Stimulated activated CD4-positive, alpha-beta T cell treated with anti-CD3 and anti-CD28 coated beads, Interleukin-1b, Interleukin-23, amount 100 ng/mL, for 24 hours (primary cell): ENCODE measurements around the gene JCAD.

Experiments used
- DNase-seq, 4 experiments: peaks; one replicate each; pipeline ENCODE4 v3.0.0-alpha.2; 2020; ENCODE audit warnings: low read depth in 4 of 4, low spot score in 1 of 4

JCAD gene

DNA sequence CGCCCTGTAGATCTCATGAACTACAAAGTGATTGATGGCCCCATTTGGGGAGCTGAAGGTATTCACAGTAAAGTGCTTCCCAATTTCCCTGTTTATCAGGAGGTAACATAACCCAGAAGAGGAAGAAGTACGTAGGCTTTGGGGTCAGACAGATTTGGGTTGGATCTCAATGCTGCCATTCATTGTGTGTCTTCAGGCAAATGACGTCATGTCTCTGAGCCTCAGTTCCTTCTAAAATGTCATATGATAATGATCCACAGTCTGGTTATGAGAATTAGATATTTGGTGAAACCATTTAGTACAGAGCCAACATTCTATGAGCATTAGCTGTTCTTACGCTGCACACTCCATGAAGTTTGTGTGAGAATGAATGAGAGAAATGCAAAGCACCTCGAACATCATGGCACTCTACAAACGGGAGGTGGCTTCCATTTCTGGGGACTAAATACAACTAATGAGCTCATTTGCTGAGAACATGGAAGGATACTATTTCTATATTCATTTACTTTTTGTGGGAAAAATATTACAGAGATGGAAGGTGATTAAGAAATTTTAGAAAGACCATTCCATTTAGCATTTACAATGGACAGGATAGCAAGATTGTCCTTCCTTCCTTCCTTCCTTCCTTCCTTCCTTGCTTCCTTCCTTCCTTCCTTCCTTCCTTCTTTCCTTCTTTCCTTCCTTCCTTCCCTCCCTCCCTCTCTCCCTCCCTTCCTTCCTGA is 13.8 kb upstream of the JCAD start:
- no peak for DNase-seq

DNA sequence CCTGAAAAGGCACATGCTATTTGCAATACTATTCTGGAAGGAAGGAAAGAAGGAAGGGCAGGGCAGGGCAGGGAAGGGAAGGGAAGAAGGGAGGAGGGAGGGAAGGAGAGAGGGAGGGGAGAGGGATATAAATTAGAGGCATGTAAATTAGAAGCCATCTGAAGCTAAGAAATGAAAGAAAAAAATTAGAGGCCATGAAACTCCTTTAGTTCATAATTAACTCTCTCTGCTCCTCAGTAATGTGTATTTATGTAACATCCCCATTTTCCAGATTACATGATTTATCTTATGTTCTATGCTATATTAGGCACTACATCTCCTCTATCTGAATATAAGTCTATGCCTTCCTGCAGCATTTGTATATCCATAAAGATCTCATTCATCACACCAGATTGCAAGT is 12.7 kb upstream of the JCAD start:
- DNase-seq = no peak

DNA sequence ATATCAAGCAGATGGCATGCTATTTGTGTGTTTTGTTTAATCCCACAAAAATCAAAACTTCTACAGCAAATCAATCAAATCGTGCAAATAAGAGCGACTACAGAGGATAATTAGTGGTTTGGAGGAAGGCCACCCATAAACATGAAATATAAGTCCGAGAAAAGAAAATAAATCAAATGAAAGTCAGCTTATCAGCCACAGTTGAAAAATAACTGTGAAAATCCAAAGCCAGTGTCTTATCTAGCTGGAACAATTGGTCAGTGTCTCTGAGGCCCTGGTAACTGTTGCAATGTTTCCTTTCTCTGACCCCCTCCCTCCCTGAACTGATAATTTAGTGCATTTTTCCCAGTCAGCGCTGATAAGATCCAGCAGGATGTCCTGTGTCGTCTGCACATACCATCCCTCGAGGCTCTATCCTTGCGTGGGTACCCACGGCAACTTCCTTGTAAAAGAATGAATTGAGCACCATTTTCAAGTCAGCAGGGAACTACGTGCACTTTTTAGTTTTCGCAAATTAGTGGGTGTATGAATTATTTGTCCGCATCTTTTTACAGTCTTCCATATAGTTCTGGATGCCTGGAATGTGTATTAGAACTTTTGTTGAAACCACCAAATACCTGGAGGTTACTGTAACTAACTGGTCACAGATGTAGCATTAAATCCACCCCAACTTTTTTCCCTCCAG is 10.8 kb upstream of the JCAD start:
- DNase-seq = no peak

DNA sequence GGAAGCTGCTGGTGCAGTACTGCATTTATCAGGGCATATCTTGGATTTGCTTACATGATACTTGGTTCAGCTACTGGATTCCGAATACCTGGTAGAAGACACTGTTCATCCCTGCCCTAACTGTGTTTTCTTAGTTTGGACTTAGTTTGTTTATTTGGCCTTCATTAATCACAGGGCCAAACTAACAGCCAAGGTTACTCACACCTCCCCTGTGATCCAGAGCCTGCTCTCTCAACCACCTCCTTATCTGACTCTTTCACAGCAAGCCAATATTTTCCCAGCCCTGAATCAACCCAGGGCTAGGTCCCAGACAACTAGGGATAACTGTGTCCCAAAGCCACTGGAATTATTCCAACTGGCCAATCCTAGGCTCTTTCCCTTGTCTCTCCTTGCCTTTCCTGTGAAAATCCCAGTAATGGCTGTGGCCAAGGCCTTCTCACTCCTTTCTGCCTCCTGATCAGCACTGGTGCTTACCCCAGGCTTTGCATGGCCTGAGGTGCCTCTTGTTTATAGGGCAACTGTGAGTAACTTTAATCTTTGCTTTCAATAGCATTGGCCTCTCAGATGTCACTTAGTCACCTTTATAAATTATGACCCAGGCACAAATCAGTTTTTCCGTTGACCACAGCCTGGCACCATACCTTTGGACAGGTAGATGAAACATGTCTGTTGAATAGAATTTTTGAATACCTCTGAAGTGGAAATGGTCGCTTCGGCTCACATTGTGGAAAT is 9.3 kb upstream of the JCAD start:
- DNase-seq = no peak

DNA sequence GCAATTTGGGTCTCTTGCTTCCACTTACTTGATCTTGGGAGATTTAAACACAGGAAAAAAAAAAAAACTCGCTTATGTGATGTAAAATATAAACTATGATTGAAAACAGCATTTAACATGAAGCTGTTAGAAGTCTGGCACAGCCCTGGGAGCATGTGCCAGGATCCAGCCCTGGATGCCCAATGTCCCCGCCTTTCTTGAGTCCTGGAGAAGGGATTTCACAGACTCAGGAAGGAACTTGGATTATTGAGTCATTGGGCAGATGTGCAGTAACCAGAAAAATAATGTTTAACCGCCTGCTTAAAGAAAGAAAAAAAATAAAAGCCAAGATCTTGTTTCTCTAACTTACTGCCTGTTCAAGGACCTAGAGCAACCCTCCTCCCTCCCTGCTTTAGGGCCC is 3.7 kb upstream of the JCAD start:
- DNase-seq = no peak

DNA sequence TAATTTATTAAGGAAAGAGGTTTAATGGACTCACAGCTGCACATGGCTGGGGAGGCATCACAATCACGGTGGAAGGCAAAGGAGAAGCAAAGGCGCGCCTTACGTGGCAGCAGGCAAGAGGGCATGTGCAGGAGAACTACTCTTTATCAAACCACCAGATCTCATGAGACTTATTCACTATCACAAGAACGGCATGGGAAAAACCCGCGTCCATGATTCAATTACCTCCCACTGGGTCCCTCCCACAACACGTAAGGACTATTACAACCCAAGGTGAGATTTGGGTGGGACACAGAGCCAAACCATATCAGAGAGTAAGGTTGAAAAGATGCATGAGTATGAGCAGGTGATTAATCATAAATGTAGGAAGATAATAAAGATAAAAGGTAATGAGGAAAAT is 3.2 kb upstream of the JCAD start:
- DNase-seq = no peak

DNA sequence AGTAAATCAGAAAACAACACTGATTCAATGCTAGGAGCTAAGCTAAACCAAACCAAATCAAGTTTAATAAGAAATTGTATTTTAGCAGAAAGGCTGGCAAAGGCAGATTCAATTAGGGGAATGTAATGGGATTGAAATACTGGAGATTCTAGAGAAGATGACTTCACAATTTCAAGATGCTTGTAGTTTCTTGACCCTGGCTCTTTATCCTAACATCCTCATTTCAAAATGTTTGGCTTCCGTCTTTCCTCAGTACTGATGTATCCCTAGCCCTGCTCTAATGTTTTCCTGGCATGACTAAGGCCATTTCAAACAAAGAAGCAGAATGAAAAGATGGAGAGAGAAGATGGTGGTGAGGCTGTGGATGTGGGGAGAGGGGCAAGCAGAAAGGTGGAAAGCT is 2.7 kb upstream of the JCAD start:
- no peak for DNase-seq

DNA sequence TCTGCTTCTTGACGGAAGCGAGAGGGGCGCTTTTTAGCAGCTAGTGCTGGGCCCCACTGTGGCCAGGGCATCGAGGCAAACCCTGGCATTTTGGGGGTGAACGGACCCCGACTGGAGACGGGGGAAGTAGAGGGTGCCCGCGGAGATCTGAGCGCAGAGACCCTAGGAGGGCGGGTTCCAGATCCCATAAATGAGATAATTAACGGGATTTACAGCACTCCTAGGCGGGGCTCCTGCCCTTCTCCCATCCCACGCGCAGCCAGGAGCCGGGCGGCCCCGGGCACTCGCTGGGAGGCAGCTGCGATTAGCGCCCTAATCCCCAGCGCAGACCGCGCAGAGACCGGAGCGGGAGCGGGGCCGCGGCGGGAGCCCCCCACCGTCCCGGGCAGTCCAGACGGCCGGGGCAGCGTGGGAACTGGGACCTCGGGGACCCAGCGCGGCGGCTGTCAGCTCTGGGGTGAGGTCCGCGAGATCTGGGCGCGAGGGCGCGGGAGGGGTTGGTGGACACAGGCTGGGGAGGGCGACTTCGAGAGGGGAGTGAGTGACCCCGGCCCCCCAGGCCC is 735 bp downstream of the JCAD start:
- DNase-seq = no peak

DNA sequence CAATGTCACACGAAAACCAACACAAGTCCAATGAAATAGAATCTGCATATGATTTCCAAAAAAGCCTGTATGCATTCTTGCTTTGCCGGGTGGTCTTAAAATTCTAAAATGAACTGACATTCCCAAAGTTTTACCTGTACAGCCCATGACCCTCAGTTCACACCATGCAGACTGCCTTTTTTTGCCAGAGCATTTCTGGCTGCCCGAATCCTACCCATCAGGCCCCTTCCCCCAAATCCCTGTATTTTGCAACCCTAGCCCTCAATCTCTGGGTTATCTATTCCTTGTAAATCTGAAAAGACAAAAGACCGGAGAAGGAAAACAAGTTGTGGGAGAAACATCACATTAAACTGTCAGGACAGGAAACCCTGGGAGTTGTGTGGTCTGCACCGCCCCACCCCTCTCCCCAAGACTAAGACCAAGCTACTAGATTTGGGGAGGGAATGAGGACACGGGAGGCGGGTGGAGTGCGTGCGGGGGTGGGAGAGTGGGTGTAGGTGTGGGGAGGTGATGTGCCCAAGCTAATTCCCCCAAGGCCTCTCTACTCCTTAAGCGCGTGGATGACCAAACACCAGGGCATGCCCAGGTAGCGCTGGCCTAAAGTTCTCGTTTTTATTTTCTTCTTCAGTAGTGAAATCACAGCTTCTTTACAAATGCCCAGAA is 1.4 kb downstream of the JCAD start:
- no peak for DNase-seq

DNA sequence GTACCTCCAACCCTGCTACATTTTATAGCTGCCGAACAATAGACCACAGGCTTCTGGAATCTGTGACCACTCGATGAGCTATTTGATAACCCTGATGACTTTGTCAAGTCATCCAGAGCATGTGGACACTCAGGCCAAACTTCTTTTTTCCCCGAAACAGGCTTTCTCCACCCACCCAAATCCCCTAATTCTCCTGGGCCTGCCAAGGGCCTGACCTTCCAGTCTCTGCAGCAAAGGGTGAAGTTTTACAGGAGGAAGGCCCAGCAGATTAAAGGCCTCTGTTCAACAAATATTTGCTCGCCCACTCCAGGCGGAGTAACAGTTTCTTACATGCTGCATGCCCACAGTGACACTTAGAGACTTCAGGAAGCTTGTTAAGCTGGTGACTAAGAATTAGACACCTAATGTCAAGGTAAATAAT is 2.0 kb downstream of the JCAD start:
- DNase-seq = no peak

DNA sequence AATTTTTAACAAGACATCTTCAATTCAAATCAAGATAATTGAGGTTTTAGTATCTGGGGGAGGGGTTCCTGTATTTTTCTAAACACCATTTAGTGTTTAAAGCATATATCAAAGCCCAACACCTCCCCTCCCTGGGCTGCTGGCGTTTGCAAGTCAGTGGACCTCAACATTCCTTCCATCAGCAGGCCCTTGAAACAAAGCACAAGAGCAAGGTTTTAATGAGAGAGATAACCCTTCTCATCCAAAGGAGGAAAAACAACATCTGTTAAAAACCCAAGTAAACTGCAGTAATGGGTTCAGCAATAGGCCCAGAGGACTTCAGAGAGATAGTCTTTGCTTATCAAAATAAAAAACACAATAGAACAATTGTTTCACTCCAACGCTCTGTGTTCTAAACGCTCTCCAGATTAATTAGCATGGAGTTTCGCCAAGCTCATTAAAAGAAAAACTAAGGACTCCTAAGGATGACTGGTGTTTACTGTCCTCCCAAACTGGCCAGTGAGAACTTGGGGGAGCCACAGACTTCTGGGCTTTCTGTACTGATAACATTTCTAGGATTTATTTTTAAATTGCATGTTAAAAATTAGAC is 2.5 kb downstream of the JCAD start:
- no peak for DNase-seq

DNA sequence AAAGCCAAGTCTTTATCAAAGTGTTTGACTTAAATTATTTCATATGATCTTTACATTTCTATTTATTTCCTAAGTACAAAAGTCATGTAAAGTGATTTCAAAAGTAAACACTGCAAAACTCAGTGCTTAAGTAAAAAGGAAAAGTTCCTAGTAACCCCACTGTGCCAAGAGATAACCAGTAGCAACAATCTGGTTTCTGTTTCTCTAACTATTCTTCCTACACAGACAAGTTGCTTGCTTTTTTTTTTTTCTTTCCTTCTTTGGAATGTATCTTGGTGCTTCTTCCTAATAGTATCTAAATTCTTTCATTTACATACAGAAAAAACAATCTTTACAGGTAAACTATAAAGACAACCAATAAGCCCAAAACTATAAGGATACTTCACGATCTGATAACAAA is 3.1 kb downstream of the JCAD start:
- DNase-seq = no peak

DNA sequence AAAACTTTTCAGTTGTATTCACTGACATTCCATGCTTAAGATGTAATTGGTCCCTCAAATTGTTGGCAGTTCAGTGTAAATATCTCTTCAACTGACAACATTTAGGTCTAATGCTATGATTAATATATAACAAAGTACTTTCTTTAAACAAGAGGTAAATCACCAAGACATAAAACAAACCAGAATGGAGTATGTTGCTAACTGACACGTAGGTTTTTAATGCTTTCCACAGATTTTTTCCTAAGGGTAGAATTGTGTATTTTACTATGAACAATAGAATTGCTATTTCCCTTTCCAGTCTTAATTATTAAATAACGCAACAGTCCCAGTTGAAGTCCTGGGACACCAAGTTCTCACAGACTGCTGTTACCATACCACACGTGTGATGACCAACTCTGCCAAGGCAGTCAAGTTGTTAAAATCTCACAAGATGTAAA is 4.1 kb downstream of the JCAD start:
- DNase-seq = no peak

DNA sequence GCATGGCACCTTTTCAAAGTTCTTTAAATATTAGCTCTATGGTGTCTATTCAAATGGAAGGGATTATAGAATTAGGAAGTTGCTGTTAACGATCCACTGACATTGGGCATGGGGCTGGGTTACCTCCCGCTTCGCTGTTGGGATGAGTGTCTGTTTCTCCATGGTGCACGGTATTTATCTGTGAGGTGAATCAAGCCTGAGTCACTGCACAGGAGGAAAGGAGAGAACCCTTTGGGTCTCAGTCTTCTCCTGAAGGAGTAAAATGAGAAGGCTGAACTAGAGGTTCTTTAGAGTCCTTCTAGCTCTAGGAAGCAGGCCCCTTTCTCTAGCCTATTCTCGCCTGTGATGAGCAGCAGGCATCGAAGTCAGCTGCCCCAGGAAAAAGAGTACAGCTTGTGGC is 7.3 kb downstream of the JCAD start:
- DNase-seq = no peak

DNA sequence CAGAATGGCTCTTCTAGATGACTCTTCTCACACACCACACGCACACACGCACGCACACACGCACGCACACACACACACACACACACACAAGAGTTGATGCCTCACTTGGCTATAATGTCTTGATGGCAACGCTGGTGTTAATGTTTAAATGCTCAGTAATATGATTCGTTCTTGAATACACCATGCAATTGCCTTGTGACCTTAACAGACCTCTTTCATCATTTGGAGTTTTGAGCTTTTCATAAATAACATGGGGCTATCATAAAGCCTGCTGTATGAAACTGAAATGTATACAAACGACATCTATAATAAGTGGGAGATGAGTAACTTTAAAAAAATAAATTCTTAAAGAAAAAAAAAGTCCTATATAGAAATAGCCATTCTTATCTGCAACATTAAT is 8.2 kb downstream of the JCAD start:
- no peak for DNase-seq

DNA sequence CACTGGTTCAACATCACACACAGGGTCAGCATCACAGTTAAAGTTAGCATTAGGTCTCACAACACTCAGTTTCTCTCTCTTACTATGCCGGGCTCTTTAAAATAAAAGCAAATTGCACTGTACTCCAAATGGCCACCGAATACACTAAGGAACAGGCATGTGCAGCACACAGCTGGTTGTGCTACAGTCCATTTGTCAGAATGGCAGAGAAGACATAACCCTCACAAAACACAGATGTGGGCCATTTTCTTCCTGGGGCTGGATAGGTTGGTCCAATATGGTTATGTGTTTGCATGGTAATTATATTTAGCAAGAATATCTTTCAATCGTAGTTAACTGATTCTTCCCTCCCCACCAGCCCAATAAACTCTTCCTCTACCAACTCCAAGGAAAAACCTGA is 9.0 kb downstream of the JCAD start:
- DNase-seq = no peak

DNA sequence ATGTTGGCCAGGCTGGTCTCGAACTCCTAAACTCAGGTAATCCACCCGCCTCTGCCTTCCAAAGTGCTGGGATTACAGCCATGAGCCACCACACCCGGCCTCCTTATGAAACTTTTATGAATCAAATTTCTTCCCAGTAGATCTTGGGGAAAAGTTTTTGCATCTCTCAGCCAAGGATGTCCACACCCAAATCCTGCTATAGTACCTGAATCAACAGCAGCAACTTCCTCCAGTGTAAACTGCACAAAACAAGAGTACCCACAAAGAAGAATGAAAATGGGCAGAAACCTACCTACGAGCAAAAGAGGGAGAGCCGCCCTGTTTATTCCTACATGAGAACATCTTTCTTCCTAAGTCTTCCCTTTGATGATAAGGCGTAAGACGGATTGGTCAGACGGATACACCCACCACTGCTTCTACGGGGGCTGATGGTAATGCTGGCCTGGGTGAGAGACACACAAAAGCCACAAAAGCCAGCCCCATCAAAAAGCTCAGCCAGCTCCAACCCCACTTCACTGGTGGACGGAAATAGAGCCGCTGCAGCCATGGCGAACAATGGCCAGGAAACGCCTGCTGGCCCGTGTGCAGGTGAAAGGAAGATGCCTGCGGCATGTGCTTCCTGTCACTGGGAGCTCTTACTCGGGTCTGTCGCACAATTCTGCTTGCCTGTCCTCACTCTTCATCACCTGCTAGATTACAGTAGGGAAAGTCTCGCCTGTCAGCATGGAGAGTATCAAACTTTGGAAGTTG is 10.4 kb downstream of the JCAD start:
- DNase-seq = no peak

DNA sequence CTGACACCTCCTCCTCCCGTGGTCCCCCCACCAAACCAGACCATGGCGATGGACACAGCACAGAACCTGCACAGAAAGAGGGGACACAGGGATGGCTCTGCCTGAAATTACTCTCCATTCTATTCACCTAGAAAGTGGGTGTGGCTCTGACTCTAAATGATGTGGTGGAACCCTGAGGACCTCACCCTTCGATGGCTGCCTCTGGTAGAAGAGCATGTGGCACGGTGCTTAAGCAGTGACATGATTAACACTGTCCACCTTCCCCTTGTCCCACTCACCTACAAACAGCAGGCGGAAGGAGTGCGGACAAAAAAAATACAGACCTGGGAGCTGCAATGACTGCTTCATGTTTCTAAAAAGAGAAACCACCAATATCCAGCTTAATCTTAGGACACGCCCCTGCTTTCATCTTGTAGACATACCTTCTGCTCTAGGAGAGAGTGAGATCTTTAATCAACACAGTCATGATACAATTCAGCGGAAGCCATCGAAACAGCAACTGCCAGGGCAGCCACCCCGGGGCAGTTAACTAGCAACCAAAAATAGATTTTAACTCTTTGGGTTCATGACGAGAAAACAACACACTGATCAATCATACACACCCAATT is 11.4 kb downstream of the JCAD start:
- no peak for DNase-seq

DNA sequence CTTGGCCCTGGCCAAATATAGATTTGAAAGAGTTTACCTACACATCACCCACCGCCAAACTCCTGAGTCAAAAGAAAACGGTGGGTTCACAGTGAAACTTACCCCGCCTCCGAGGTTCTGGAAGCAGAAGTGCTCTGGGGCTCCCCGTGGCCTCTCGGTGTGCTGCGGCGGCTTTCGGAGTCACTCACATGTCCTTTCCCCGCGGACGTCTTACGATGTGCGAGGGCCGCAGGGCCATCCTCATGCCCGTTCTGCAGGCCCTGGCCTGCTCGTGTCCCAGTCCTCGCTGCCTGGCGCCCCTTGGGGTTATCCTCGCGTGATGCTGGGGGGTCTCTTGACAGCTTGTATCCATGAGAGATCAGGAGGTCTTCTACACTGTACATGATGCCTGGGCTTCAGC is 12.0 kb downstream of the JCAD start:
- DNase-seq = no peak

DNA sequence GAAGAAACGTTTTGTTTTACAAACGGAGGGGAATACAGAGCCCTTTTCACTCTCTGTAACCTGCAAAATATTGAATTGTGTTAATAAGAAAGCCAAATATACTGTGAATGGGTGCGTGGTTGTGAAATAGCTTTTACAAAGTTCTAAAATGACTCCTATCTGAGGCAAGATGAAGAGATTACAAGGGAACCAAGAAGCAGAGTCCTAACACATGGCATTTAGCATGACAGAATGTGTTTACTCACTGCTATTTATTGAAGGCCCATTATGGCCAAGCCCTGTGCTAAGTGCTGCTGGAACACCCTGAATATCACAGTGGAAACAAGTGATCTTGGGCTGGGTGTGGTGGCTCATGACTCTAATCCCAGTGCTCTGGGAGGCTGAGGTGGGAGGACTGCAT is 12.9 kb downstream of the JCAD start:
- no peak for DNase-seq
